Mammary epithelial cell (primary cell): ENCODE results near the gene PRR13.

Experiments
- CTCF ChIP-seq, 2 donors: IDR thresholded peaks in 1 of 2; conservative IDR thresholded peaks in 1 of 2; 2 replicates each; pipeline ENCODE4 v1.5.1; 2011 to 2012; ENCODE audit warnings: inconsistent platforms in 2 of 2, low read length in 2 of 2, mild to moderate bottlenecking in 2 of 2, control low read depth in 1 of 2, low read depth in 1 of 2; ENCODE audit not compliant: insufficient read depth in 1 of 2; ENCODE audit errors: extremely low read depth in 1 of 2
- EZH2 ChIP-seq: IDR thresholded peaks from 2 replicates; pipeline ENCODE4 v1.6.1; 2012; ENCODE audit warnings: low read length, inconsistent platforms, borderline replicate concordance

GRCh38 chr12:53459097-53459496, 17.6 kb downstream of the PRR13 start:
- TF ChIP-seq CTCF (conservative IDR thresholded peaks at IDR 0.05 in 1 of 2, IDR thresholded peaks at IDR 0.05 in 1 of 2; ENCODE audit: extremely low read depth in 1 of 2, insufficient read depth in 1 of 2, low read depth in 1 of 2, low read length in 2 of 2) (no peak), EZH2 (no peak)
